ENCODE results near the gene TALDO1. TPM values are rescaled to one million over a fixed set of nuclear protein-coding genes. Genes with fewer than 3 reads are reported as not detected.

TALDO1 gene
- total and polyA plus RNA-seq, 2 of the 8 experiments (the other 6 are each of a cell fraction or from before 2014, with no cell fraction given): 265 to 308 TPM

- peaks cover 7% of the 10 kb centered on the region; the same call in 1 of the 2 replicates for H3K79me1 ChIP-seq (ENCODE audit: low read depth, low read length)
- H3K18ac ChIP-seq (ENCODE audit: extremely low read depth, low read length): no peak overlapping the region
- H2BK15ac ChIP-seq (ENCODE audit: low read length): no peak overlapping the region
- no peak overlapping the region for H2AFZ ChIP-seq (ENCODE audit: low read length)
- no peak overlapping the region for H3K4me3 ChIP-seq (ENCODE audit: extremely low read depth in 1 of 4, insufficient read depth in 2 of 4, low read depth in 3 of 4, low read length in 4 of 4)
- H3K56ac ChIP-seq (replicated peaks; ENCODE audit: insufficient read length, low read depth, low read length): no peak overlapping the region
- WGBS, 2 experiments (ENCODE audit: extremely low coverage in 1 of 2, insufficient coverage in 1 of 2, insufficient read length in 1 of 2, insufficient replicate concordance in 2 of 2, low coverage in 1 of 2, low lambda C conversion rate in 2 of 2, missing lambda C conversion rate in 1 of 2): 93% methylated on average over 17 of the region's 18 CpGs; no CpG with 5 or more reads in 1 of the 2 experiments
- peak overlapping the region; percentile 77; the same call in 1 of the 2 replicates for H2BK5ac ChIP-seq (ENCODE audit: low read depth, low read length)
- peaks cover 13 to 33% of the 10 kb centered on the region in 2 experiments for H4K20me1 ChIP-seq (replicated peaks in 1 of 2; ENCODE audit: control insufficient read depth in 1 of 2, insufficient read depth in 2 of 2, low read length in 2 of 2)
- FAIRE-seq (no peak), DNase-seq (ENCODE audit: low read depth in 1 of 2, low spot score in 2 of 2) (no peak)
- peaks cover 30 to 59% (median 33%) of the 10 kb centered on the region in 4 experiments for H3K36me3 ChIP-seq (ENCODE audit: control insufficient read depth in 2 of 4, insufficient read depth in 4 of 4, low read length in 3 of 4)
- no peak overlapping the region for H2BK20ac ChIP-seq (ENCODE audit: low read length)
- no peak overlapping the region for H2BK12ac ChIP-seq (ENCODE audit: low read depth, low read length)
- no peak overlapping the region for H4K91ac ChIP-seq (replicated peaks; ENCODE audit: insufficient read length, low read length)
- no peaks in the 10 kb centered on the region for H3K9me3 ChIP-seq (ENCODE audit: insufficient read depth in 2 of 2, low read depth in 1 of 2, low read length in 1 of 2)
- H4K5ac ChIP-seq (ENCODE audit: insufficient read length, low read depth, low read length): no peak overlapping the region
- H3K23me2 ChIP-seq (ENCODE audit: low read depth, low read length): no peaks in the 10 kb centered on the region
- H3K4me2 ChIP-seq (ENCODE audit: insufficient read depth in 1 of 2, low read depth in 2 of 2, low read length in 2 of 2): no peak overlapping the region
- H3K9ac ChIP-seq (replicated peaks in 1 of 4; ENCODE audit: extremely low read depth in 1 of 4, low read depth in 3 of 4, low read length in 3 of 4): no peak overlapping the region
- no peak for TF ChIP-seq SRF (IDR thresholded peaks at IDR 0.05; ENCODE audit: low read depth, low read length)
- TF ChIP-seq MAX (IDR thresholded peaks at IDR 0.05): no peak
- TF ChIP-seq RNF2 (IDR thresholded peaks at IDR 0.05; ENCODE audit: borderline replicate concordance, low read depth, low read length, missing control alignments, poor library complexity, severe bottlenecking): no peak
- TF ChIP-seq RXRA (IDR thresholded peaks at IDR 0.05; ENCODE audit: insufficient read depth, low read depth, low read length): no peak
- no peak for TF ChIP-seq TEAD4 (IDR thresholded peaks at IDR 0.05; ENCODE audit: low read depth, low read length)
- H3K27me3 ChIP-seq (replicated peaks in 1 of 4; ENCODE audit: control insufficient read depth in 3 of 4, extremely low read depth in 1 of 4, insufficient read depth in 3 of 4, low read length in 3 of 4): no peaks in the 10 kb centered on the region
- H4K8ac ChIP-seq (ENCODE audit: extremely low read depth, insufficient read depth, low read length): no peak overlapping the region
- no peaks in the 10 kb centered on the region for H3K79me2 ChIP-seq (ENCODE audit: control insufficient read depth in 1 of 2, insufficient read depth in 2 of 2, low read length in 2 of 2)
- H3K4me1 ChIP-seq (replicated peaks in 1 of 4; ENCODE audit: control insufficient read depth in 3 of 4, insufficient read depth in 4 of 4, low read length in 3 of 4): peaks cover 0 to 12% (median 7%) of the 10 kb centered on the region in 4 experiments; a peak in 6 of 7 replicates
- no peak overlapping the region for H3K14ac ChIP-seq (ENCODE audit: insufficient read length)
- no peak overlapping the region for H2BK120ac ChIP-seq (replicated peaks; ENCODE audit: low read depth, low read length)
- CTCF ChIA-PET (ENCODE audit: partially characterized antibody): interaction anchor here (0.5 to 26.9 kb wide), 16 partner anchors 9 to 222 kb away, joined by 3 to 395 read pairs (median 4); partner anchors contain the start of genes TALDO1 and TMEM80
- H3K23ac ChIP-seq (ENCODE audit: insufficient read length): no peak overlapping the region
- no peak overlapping the region for H3K4ac ChIP-seq (replicated peaks; ENCODE audit: insufficient read length, low read depth, low read length)
- POLR2A ChIA-PET (ENCODE audit: partially characterized antibody): interaction anchor here (1.1 to 35.3 kb wide), 11 partner anchors 2 to 151 kb away, joined by 3 to 636 read pairs (median 5); partner anchors contain the start of genes GATD1 and TALDO1
- H2AK5ac ChIP-seq (ENCODE audit: low read depth, low read length): no peak overlapping the region
- H3K27ac ChIP-seq (ENCODE audit: low read depth, low read length): 0 out of 2 replicates have a peak overlapping the region, but pooled peaks have one; percentile 1
Measured at GRCh38 chr11:764322-765024, 17.2 kb downstream of the TALDO1 start.

All from H1 (cell line).